DOHH2 (cell line): ENCODE measurements around the gene MTPN.

Experiments
- H3F3A ChIP-seq: fragments of 200-600 bp; sonication (generic), shearing (Covaris generic); 2 replicates; pipeline ENCODE4 v1.6.0; 2016; ENCODE audit warnings: antibody characterized with exemption, mild to moderate bottlenecking; ENCODE audit not compliant: control insufficient read depth, insufficient read depth
- H3K27ac ChIP-seq: fragments of 200-600 bp; sonication (generic); 2 replicates; pipeline ENCODE4 v1.5.1; 2014; ENCODE audit warnings: low read depth, mild to moderate bottlenecking, low read length, moderate library complexity
- H3K27me3 ChIP-seq: fragments of 200-600 bp; sonication (generic); 2 replicates; pipeline ENCODE4 v1.6.1; 2014; ENCODE audit warnings: mild to moderate bottlenecking, low read length, mixed read lengths; ENCODE audit not compliant: control insufficient read depth
- H3K36me3 ChIP-seq: fragments of 200-600 bp; sonication (generic); 2 replicates; pipeline ENCODE4 v1.6.1; 2014; ENCODE audit warnings: mild to moderate bottlenecking, low read length, moderate library complexity, mixed read lengths; ENCODE audit not compliant: control insufficient read depth
- H3K4me1 ChIP-seq: fragments of 200-600 bp; sonication (generic); 2 replicates; pipeline ENCODE4 v1.6.1; 2014; ENCODE audit warnings: mild to moderate bottlenecking, low read length, mixed read lengths; ENCODE audit not compliant: control insufficient read depth
- H3K4me2 ChIP-seq: fragments of 200-600 bp; sonication (generic); 2 replicates; pipeline ENCODE4 v1.6.0; 2014; ENCODE audit warnings: mild to moderate bottlenecking, low read length, moderate library complexity
- H3K4me3 ChIP-seq: fragments of 200-600 bp; sonication (generic); 2 replicates; pipeline ENCODE4 v1.5.1; 2014; ENCODE audit warnings: mild to moderate bottlenecking, low read length, mixed read lengths
- H3K79me2 ChIP-seq: fragments of 200-600 bp; sonication (generic); 2 replicates; pipeline ENCODE4 v1.6.1; 2014; ENCODE audit warnings: mild to moderate bottlenecking, low read length, mixed read lengths; ENCODE audit not compliant: control insufficient read depth
- H3K9me2 ChIP-seq: fragments of 200-600 bp; sonication (generic); replicated peaks from 2 replicates; pipeline ENCODE4 v1.6.1; 2014; ENCODE audit warnings: mild to moderate bottlenecking, low read length, mixed read lengths; ENCODE audit not compliant: control insufficient read depth
- H3K9me3 ChIP-seq: fragments of 200-600 bp; sonication (generic); 2 replicates; pipeline ENCODE4 v1.6.1; 2014; ENCODE audit warnings: antibody characterized with exemption, low read length, mixed read lengths; ENCODE audit not compliant: control insufficient read depth, insufficient read depth
- H4K20me1 ChIP-seq: fragments of 200-600 bp; sonication (generic); 2 replicates; pipeline ENCODE4 v1.6.0; 2014; ENCODE audit warnings: low read depth, mild to moderate bottlenecking, antibody characterized with exemption, low read length, moderate library complexity; ENCODE audit not compliant: control insufficient read depth, insufficient read depth
- EZH2phosphoT487 ChIP-seq: fragments of 200-600 bp; sonication (generic); IDR thresholded peaks from 2 replicates; pipeline ENCODE4 v1.6.1; 2017; ENCODE audit warnings: borderline replicate concordance, mild to moderate bottlenecking, antibody characterized with exemption, low read length, moderate library complexity, mixed read lengths
- TF ChIP-seq, protein P1 (sequence below): fragments of 200-600 bp; sonication (generic); IDR thresholded peaks from one replicate; pipeline ENCODE4 v1.5.1; 2014; ENCODE audit warnings: antibody characterized with exemption, mild to moderate bottlenecking, low read depth, low read length; ENCODE audit not compliant: poor library complexity, severe bottlenecking

Gene MTPN

DNA sequence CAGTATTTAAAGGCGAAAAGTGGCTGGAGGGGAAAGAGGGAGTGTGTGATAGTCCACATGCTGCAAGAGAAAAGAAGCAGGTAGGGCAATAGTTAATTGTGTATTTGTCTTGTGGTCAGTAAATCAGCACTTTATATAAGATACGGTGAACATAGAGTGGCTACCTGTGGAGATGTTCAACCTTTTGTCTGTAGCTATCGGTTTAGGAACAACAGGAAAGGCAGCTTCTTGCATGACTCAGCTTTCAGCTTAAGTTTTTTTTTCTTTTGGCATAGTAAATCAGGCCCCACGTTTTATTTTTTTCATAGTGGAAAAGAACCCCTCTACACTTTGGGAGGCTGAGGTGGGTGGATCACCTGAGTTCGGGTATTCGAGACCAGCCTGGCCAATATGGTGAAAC, 14.2 kb upstream of the MTPN start:
- H3K27me3 ChIP-seq: 0 out of 2 replicates have a peak, but pooled peaks cover 8% of the 10 kb centered on the region
- H3F3A ChIP-seq: no peaks in the 10 kb centered on the region
- H3K4me2 ChIP-seq: no peak overlapping the region
- TF ChIP-seq, protein P1, sequence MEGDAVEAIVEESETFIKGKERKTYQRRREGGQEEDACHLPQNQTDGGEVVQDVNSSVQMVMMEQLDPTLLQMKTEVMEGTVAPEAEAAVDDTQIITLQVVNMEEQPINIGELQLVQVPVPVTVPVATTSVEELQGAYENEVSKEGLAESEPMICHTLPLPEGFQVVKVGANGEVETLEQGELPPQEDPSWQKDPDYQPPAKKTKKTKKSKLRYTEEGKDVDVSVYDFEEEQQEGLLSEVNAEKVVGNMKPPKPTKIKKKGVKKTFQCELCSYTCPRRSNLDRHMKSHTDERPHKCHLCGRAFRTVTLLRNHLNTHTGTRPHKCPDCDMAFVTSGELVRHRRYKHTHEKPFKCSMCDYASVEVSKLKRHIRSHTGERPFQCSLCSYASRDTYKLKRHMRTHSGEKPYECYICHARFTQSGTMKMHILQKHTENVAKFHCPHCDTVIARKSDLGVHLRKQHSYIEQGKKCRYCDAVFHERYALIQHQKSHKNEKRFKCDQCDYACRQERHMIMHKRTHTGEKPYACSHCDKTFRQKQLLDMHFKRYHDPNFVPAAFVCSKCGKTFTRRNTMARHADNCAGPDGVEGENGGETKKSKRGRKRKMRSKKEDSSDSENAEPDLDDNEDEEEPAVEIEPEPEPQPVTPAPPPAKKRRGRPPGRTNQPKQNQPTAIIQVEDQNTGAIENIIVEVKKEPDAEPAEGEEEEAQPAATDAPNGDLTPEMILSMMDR: no peak
- TF ChIP-seq EZH2phosphoT487: no peak
- no peaks in the 10 kb centered on the region for H3K9me3 ChIP-seq
- H3K9me2 ChIP-seq: no peaks in the 10 kb centered on the region
- H3K27ac ChIP-seq: no peak overlapping the region
- H3K4me1 ChIP-seq: no peaks in the 10 kb centered on the region
- no peaks in the 10 kb centered on the region for H4K20me1 ChIP-seq
- no peaks in the 10 kb centered on the region for H3K36me3 ChIP-seq
- H3K79me2 ChIP-seq: no peaks in the 10 kb centered on the region
- H3K4me3 ChIP-seq: no peak overlapping the region

DNA sequence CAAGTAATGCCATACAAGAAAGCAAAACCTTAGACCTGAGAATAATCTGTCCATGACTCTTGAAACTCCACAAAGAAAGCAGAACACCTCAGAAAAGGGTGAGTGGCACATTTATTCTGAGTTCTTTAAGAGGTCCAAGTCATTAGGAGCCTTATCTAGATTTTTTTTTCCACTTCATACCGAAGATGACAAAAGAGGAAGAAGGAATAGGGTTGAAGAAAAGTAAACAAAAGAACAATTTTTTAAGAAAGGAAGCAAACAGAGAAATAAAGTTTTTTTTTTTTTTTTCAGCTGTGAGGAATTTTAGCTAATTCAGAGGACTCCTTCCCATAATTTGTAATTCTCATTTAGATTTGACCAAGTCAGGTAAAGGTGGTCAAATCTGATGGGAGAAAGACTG, 13.1 kb upstream of the MTPN start:
- H3K4me1 ChIP-seq: no peaks in the 10 kb centered on the region
- no peaks in the 10 kb centered on the region for H4K20me1 ChIP-seq
- H3K27me3 ChIP-seq: no peaks in the 10 kb centered on the region
- no peaks in the 10 kb centered on the region for H3K9me3 ChIP-seq
- H3K4me3 ChIP-seq: no peak overlapping the region
- H3F3A ChIP-seq: no peaks in the 10 kb centered on the region
- no peaks in the 10 kb centered on the region for H3K9me2 ChIP-seq
- H3K27ac ChIP-seq: no peak overlapping the region
- no peaks in the 10 kb centered on the region for H3K36me3 ChIP-seq
- no peaks in the 10 kb centered on the region for H3K79me2 ChIP-seq
- TF ChIP-seq, protein P1: no peak
- TF ChIP-seq EZH2phosphoT487: no peak
- no peak overlapping the region for H3K4me2 ChIP-seq

DNA sequence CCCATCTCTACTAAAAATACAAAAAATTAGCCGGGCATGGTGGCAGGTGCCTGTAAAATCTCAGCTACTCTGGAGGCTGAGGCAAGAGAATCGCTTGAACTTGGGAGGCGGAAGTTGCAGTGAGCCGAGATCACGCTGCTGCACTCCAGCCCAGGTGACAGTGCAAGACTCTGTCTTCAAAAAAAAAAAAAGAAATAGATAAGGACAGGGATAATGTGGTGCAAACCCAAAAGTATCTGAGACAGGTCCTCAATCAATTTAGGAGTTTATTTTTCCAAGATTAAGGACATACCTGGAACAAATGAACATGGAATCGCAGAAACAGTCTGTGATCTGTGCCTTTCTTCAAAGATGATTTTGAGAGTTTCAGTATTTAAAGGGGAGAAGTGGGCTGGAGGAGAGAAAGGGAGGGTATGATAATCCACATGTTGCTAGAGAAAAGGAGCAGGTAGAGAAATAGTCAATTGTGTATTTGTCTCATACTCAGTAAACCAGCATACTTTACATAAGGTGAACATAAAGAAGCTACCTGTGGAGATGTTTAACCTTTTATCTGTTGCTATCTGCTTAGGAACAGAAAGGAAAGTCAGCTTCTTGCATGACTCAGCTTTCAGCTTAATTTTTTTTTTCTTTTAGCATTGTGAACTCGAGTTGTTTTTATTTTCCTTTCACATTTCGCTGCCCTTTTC, 4.9 kb upstream of the MTPN start:
- Histone ChIP-seq H3K36me3 (no peaks in the 10 kb centered on the region; the same call in 1 of the 2 replicates), H3K9me2 (no peaks in the 10 kb centered on the region), H3K79me2 (peaks cover under 1% of the 10 kb centered on the region), H3K27ac (no peak overlapping the region), H4K20me1 (no peaks in the 10 kb centered on the region), H3K4me3 (no peak overlapping the region), H3K4me1 (peaks cover 24% of the 10 kb centered on the region), H3K27me3 (no peaks in the 10 kb centered on the region), H3F3A (no peaks in the 10 kb centered on the region), H3K9me3 (no peaks in the 10 kb centered on the region), H3K4me2 (no peak overlapping the region)
- TF ChIP-seq, protein P1: no peak
- no peak for TF ChIP-seq EZH2phosphoT487
